ENCODE data around the gene CERS1. TPM values are rescaled to one million over a fixed set of nuclear protein-coding genes. Genes with fewer than 3 reads are reported as not detected.
"Not testable (repeated sequence)": the region's sequence is repeated elsewhere in the genome, so short reads cannot be mapped to it uniquely, and the experiment has no call there.

Gene CERS1
- total RNA-seq, 2 experiments from 2014 or later, result not detected

DNA sequence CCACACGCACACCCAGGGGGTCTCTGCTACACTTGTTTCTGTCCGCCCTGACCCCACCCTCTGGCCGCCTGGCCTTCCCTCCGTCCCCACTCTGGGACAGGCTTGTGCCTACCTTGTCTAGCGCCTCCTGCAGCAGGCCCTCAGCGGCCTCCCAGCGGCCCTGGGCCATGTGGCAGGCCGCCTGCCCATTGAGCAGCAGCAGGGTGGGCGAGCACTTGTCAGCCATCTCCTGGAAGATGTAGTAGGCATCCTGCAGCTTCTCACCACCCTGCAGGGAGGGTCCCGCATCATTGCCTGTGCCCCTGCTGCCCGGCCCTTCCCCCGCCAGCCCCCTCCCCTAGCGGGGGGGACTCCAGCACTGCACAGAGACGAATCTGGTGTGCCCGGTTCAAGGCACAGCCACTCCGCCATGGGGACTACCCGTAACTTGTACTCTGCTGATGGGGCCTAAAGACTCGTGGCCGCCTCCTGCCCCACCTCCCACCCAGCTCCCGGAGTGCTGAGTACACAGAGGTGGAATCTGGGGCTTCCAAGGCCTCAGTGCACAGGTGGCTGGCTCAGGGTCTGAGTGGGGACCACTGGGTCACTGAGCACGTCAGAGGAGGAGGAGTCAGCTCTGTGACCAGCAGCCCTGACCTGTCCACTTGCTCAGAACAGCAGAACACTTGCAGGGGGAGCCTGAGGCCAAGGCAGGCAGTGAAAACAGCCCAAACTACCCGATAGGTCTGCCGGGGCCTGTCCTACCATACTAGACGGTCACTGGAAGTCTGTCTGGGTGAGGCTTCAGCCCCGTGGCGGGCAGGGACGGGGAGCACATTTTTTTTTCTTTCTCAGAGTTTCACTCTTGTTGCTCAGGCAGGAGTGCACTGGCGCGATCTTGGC lies 7.4 kb upstream of the CERS1 start:
- no peak for TF ChIP-seq CTCF (IDR thresholded peaks at IDR 0.05)
- no peak for ATAC-seq (ENCODE audit: poor library complexity)
- intact Hi-C loops (cut with DNase I, micrococcal nuclease), result no loop called here
- Histone ChIP-seq H3K36me3 (ENCODE audit: insufficient read depth, low read length) (peaks cover 75% of the 10 kb centered on the region), H3K27me3 (ENCODE audit: control insufficient read depth in 1 of 2, insufficient read depth in 2 of 2, low read length in 2 of 2) (no peaks in the 10 kb centered on the region), H3K4me3 (ENCODE audit: low read length) (no peak overlapping the region), H3K27ac (ENCODE audit: low read depth in 1 of 2, low read length in 2 of 2) (no peak overlapping the region), H3K4me1 (ENCODE audit: insufficient read depth, low read length) (no peaks in the 10 kb centered on the region), H3K9me3 (ENCODE audit: control insufficient read depth in 1 of 2, insufficient read depth in 1 of 2, low read length in 2 of 2) (peaks cover 0 to 6% of the 10 kb centered on the region in 2 experiments)
- no peaks in the 10 kb centered on the region for H3K9me3 Mint-ChIP-seq
- DNase-seq, result no peak
- H3K27ac Mint-ChIP-seq, result no peak overlapping the region
- CTCF ChIA-PET, result no interaction called here
- POLR2A ChIA-PET, result no interaction called here
- no peak overlapping the region for H3K4me3 Mint-ChIP-seq
- H3K36me3 Mint-ChIP-seq (ENCODE audit: low read depth), result peaks cover 42% of the 10 kb centered on the region
- H3K27me3 Mint-ChIP-seq, result no peaks in the 10 kb centered on the region
- H3K4me1 Mint-ChIP-seq (ENCODE audit: low read depth), result no peaks in the 10 kb centered on the region

DNA sequence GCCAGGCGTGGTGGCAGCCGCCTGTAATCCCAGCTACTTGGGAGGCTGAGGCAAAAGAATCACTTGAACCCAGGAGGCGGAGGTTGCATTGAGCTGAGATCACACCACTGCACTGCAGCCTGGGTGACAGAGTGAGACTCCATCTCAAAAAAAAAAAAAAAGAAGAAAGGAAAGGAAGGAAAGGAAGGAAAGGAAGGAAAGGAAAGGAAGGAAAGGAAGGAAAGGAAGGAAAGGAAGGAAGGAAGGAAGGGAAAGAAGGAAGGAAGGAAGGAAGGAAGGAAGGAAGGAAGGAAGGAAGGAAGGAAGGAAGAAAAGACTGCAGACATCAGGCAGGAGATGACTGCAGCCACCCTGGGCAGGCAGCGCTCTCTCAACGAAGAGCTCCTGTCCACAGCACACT lies 6.6 kb upstream of the CERS1 start:
- H3K4me3 Mint-ChIP-seq; CTCF ChIA-PET; H3K27ac Mint-ChIP-seq; H3K27ac ChIP-seq (ENCODE audit: low read depth in 1 of 2, low read length in 2 of 2); POLR2A ChIA-PET; H3K27me3 Mint-ChIP-seq; H3K4me3 ChIP-seq (ENCODE audit: low read length); intact Hi-C loops (cut with DNase I, micrococcal nuclease); H3K4me1 ChIP-seq (ENCODE audit: insufficient read depth, low read length); H3K9me3 Mint-ChIP-seq; ATAC-seq (ENCODE audit: poor library complexity); H3K27me3 ChIP-seq (ENCODE audit: control insufficient read depth in 1 of 2, insufficient read depth in 2 of 2, low read length in 2 of 2); DNase-seq; H3K4me1 Mint-ChIP-seq (ENCODE audit: low read depth); H3K9me3 ChIP-seq (ENCODE audit: control insufficient read depth in 1 of 2, insufficient read depth in 1 of 2, low read length in 2 of 2): not testable (repeated sequence)
- H3K36me3 Mint-ChIP-seq (ENCODE audit: low read depth), result peaks cover 46% of the 10 kb centered on the region
- peaks cover 67% of the 10 kb centered on the region for H3K36me3 ChIP-seq (ENCODE audit: insufficient read depth, low read length)

DNA sequence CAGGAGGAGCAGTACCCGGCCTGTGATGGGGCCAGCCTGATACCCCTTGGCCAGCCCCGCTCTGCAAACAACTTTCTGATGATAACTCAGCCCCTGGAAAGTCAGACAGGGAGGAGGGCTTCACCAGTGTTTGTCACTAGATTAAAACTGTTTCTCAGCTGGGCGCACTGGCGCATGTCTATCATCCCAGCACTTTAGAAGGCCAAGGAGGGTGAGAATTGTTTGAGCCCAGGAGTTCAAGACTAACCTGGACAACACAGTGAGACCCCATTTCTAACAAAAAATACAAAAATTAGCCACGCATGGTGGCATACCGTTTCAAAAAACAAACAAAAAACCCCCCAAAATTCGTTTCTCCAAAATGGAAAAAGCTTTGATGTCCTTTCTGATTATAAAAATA lies 5.5 kb upstream of the CERS1 start:
- DNase-seq, result no peak

More for the DNA sequence above, 5.5 kb upstream of the CERS1 start:
- Mint-ChIP-seq H3K27ac (no peak overlapping the region), H3K4me1 (ENCODE audit: low read depth) (peaks cover 11% of the 10 kb centered on the region), H3K9me3 (no peaks in the 10 kb centered on the region), H3K4me3 (no peak overlapping the region), H3K36me3 (ENCODE audit: low read depth) (peaks cover 46% of the 10 kb centered on the region), H3K27me3 (peaks cover 14% of the 10 kb centered on the region)
- TF ChIP-seq CTCF (IDR thresholded peaks at IDR 0.05), result no peak
- Histone ChIP-seq H3K27ac (ENCODE audit: low read depth in 1 of 2, low read length in 2 of 2) (no peak overlapping the region), H3K4me1 (ENCODE audit: insufficient read depth, low read length) (peaks cover 4% of the 10 kb centered on the region), H3K27me3 (ENCODE audit: control insufficient read depth in 1 of 2, insufficient read depth in 2 of 2, low read length in 2 of 2) (no peaks in the 10 kb centered on the region), H3K36me3 (ENCODE audit: insufficient read depth, low read length) (peaks cover 60% of the 10 kb centered on the region), H3K4me3 (ENCODE audit: low read length) (no peak overlapping the region), H3K9me3 (ENCODE audit: control insufficient read depth in 1 of 2, insufficient read depth in 1 of 2, low read length in 2 of 2) (peaks cover 0 to 6% of the 10 kb centered on the region in 2 experiments)
- intact Hi-C loops (cut with DNase I, micrococcal nuclease), result no loop called here
- CTCF ChIA-PET, result interaction anchor here (0.7 kb wide), 1 partner anchor 1816 kb away, joined by 3 read pairs; no protein-coding TSS in a partner anchor
- ATAC-seq (ENCODE audit: poor library complexity), result no peak
- POLR2A ChIA-PET, result no interaction called here

Measured in CD4-positive, alpha-beta T cell (primary cell).